Activated naive CD8-positive, alpha-beta T cell treated with anti-CD3 and anti-CD28 coated beads, Interleukin-2, amount 50 U/mL, for 24 hours (primary cell): ENCODE data around the gene NAA40.

Experiments used
- ATAC-seq: fragments of 150-1000 bp; cut with Tn5 transposase; one replicate; pipeline ENCODE4 v1.10.0; 2021
- DNase-seq: peaks from one replicate; pipeline ENCODE4 v3.0.0; 2021
- H3K27ac Mint-ChIP-seq: one replicate; pipeline ENCODE4 v1.8.0; 2021; ENCODE audit warnings: mild to moderate bottlenecking, mixed read lengths
- H3K27me3 Mint-ChIP-seq: one replicate; pipeline ENCODE4 v1.8.0; 2021; ENCODE audit warnings: mixed read lengths
- H3K36me3 Mint-ChIP-seq: one replicate; pipeline ENCODE4 v1.8.0; 2021; ENCODE audit warnings: low read depth, mixed read lengths
- H3K4me1 Mint-ChIP-seq: one replicate; pipeline ENCODE4 v1.8.0; 2021; ENCODE audit warnings: mixed read lengths
- H3K4me3 Mint-ChIP-seq: one replicate; pipeline ENCODE4 v1.8.0; 2021; ENCODE audit warnings: mild to moderate bottlenecking, moderate library complexity, mixed read lengths
- H3K9me3 Mint-ChIP-seq: one replicate; pipeline ENCODE4 v1.8.0; 2021; ENCODE audit warnings: mixed read lengths

Gene NAA40

GRCh38 chr11:63938479-63939396 is at the start of gene NAA40:
Gene NAA40 (plus strand): TSS chr11:63939002. CDS start chr11:63939097, 95 bp downstream.
- H3K36me3 Mint-ChIP-seq: peaks cover 2% of the 10 kb centered on the region
- peak within 1 kb of the TSS; percentile 83 for H3K4me3 Mint-ChIP-seq
- peak; percentile 97 for ATAC-seq
- no peaks in the 10 kb centered on the region for H3K27me3 Mint-ChIP-seq
- H3K27ac Mint-ChIP-seq: peak within 1 kb of the TSS; percentile 86
- H3K4me1 Mint-ChIP-seq: peaks cover 25% of the 10 kb centered on the region
- H3K9me3 Mint-ChIP-seq: no peaks in the 10 kb centered on the region
- peak; percentile 96 for DNase-seq

GRCh38 chr11:63889344-63889743 is 49.5 kb upstream of the NAA40 start:
- Mint-ChIP-seq H3K27me3 (no peaks in the 10 kb centered on the region), H3K9me3 (no peaks in the 10 kb centered on the region), H3K36me3 (peaks cover 7% of the 10 kb centered on the region), H3K27ac (peak overlapping the region; percentile 49), H3K4me1 (peaks cover 66% of the 10 kb centered on the region), H3K4me3 (peak overlapping the region; percentile 48)
- no peak for DNase-seq
- ATAC-seq: no peak

DNA sequence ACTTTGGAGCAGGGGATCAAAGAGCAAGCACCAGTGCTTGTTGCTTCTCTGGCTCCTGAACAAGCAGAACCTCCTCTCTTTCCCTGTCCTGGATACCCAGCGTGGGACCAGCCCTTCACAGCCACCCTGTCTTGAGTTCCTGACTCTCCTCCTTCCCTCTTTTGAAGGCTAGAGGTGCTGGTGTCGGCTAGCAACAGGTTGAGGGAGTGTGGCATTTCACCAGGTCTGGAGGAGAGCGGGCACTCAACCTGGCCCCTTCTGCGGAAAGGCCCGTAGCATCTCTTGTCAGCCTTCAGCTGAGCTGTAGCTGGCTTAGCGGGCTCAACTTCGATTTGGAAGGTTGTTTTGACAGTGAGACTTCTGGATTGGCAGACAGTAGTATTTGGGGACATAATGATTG is 48.4 kb upstream of the NAA40 start:
- ATAC-seq (no peak), DNase-seq (no peak)
- no peaks in the 10 kb centered on the region for H3K27me3 Mint-ChIP-seq
- no peaks in the 10 kb centered on the region for H3K9me3 Mint-ChIP-seq
- H3K4me1 Mint-ChIP-seq: peaks cover 63% of the 10 kb centered on the region
- H3K27ac Mint-ChIP-seq: peak overlapping the region; percentile 52
- peaks cover 10% of the 10 kb centered on the region for H3K36me3 Mint-ChIP-seq
- H3K4me3 Mint-ChIP-seq: no peak overlapping the region

GRCh38 chr11:63892228-63892627 is 46.6 kb upstream of the NAA40 start:
- H3K27ac Mint-ChIP-seq: no peak overlapping the region
- H3K27me3 Mint-ChIP-seq: no peaks in the 10 kb centered on the region
- H3K4me1 Mint-ChIP-seq: peaks cover 59% of the 10 kb centered on the region
- ATAC-seq: no peak
- DNase-seq: no peak
- H3K4me3 Mint-ChIP-seq: no peak overlapping the region
- no peaks in the 10 kb centered on the region for H3K9me3 Mint-ChIP-seq
- peaks cover 22% of the 10 kb centered on the region for H3K36me3 Mint-ChIP-seq

DNA sequence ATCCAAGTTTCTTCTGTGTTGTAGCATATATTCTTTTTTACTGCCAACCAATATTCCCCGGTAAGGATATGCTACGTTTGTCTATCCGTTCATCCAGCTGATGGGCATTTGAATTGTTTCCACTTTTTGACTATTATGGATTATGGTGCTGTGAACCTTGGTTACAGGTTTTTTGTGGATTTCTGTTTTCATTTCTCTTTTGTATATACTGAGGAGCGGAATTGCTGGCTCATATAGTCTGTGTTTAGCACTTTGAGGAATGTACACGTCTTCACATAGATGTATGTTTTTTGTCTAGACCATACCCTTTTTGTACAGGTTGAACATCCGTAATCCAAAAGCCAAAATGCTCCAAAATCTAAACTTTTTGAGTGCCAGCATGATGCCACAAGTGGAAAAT is 45.4 kb upstream of the NAA40 start:
- DNase-seq (no peak), ATAC-seq (no peak)
- peaks cover 27% of the 10 kb centered on the region for H3K36me3 Mint-ChIP-seq
- peaks cover 48% of the 10 kb centered on the region for H3K4me1 Mint-ChIP-seq
- no peaks in the 10 kb centered on the region for H3K9me3 Mint-ChIP-seq
- H3K4me3 Mint-ChIP-seq: no peak overlapping the region
- H3K27ac Mint-ChIP-seq: no peak overlapping the region
- no peaks in the 10 kb centered on the region for H3K27me3 Mint-ChIP-seq

DNA sequence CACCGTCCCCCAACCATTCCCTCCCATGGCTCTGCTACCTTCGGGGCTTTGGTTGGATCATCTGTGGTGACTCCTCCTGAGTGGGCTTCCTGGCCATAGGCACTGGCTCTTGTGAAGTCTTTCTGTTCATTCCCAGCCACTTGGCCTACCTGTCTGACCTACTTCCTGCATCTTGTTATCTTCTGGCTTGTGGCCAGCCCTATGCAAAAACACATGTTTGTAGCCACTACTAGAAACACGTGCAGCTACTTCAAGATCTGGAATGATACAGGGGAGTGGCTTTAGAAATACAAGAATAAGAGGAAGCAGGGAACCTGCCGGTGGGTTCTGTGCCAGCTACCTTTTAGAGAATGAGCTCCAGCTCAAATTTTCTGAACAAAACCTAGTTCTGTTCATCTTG is 42.7 kb upstream of the NAA40 start:
- ATAC-seq (no peak), DNase-seq (no peak)
- peak overlapping the region; percentile 11 for H3K27ac Mint-ChIP-seq
- peaks cover 44% of the 10 kb centered on the region for H3K36me3 Mint-ChIP-seq
- no peaks in the 10 kb centered on the region for H3K9me3 Mint-ChIP-seq
- H3K27me3 Mint-ChIP-seq: no peaks in the 10 kb centered on the region
- H3K4me1 Mint-ChIP-seq: peaks cover 20% of the 10 kb centered on the region
- H3K4me3 Mint-ChIP-seq: no peak overlapping the region

DNA sequence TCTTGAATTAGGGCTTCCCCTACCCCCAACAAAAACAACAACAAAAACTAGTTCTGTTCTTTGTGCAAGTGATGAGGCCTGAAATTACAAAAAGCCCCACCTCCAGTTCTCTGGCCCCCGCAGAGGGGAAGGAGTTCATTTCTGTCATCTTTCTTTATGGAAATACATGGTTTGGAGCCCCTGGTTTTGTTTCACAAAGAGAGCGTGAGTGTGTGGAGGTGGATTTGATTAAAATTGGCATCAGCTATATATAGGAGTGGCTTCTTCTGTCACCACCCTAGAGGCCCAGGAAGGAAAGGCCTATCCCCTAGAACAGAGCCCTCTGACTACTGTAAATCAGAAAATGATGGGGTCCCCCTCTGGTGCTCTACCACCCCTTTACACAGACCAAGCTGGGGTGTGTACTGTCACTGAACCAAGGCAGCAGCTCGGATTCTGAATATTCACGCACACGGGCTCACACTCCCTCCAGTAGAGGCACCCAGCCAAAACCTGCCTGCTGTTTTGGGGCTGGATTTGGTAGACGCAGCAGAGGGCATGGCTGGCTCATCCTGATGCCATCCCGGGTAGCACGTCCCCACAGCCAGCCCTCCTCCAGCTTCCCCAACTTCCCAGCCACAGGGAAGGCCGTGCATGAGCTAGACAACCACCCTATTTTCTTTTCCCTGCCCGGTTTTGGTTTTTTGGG is 41.2 kb upstream of the NAA40 start:
- peaks cover 5% of the 10 kb centered on the region for H3K4me1 Mint-ChIP-seq
- ATAC-seq (no peak), DNase-seq (no peak)
- no peak overlapping the region for H3K27ac Mint-ChIP-seq
- no peaks in the 10 kb centered on the region for H3K9me3 Mint-ChIP-seq
- H3K4me3 Mint-ChIP-seq: no peak overlapping the region
- H3K27me3 Mint-ChIP-seq: no peaks in the 10 kb centered on the region
- H3K36me3 Mint-ChIP-seq: peaks cover 51% of the 10 kb centered on the region

- Mint-ChIP-seq H3K36me3 (peaks cover 49% of the 10 kb centered on the region), H3K4me1 (no peaks in the 10 kb centered on the region), H3K4me3 (no peak overlapping the region), H3K27ac (no peak overlapping the region), H3K9me3 (no peaks in the 10 kb centered on the region), H3K27me3 (no peaks in the 10 kb centered on the region)
- ATAC-seq (no peak), DNase-seq (no peak)
Measured at GRCh38 chr11:63901660-63902059, 37.1 kb upstream of the NAA40 start.

DNA sequence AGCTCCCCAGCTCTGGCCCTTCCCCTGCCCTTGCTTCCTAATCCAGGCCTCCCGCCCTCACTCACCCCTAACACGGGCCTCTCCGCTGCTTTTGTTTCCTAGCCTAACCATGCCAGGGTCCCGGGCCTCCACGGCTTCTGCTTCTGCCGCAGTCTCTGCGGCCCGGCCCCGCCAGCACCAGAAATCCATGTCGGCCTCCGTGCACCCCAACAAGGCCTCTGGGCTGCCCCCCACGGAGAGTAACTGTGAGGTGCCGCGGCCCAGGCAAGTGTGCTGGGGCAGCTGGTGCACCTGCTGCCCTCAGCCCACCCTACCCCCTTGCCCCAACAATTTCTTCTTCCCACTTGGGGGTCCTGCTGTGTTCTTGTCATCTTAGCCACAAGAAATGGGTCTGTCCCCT is 34.9 kb upstream of the NAA40 start:
- no peak for DNase-seq
- H3K27ac Mint-ChIP-seq: no peak overlapping the region
- no peak overlapping the region for H3K4me3 Mint-ChIP-seq
- ATAC-seq: no peak
- H3K4me1 Mint-ChIP-seq: no peaks in the 10 kb centered on the region
- H3K27me3 Mint-ChIP-seq: no peaks in the 10 kb centered on the region
- H3K9me3 Mint-ChIP-seq: no peaks in the 10 kb centered on the region
- H3K36me3 Mint-ChIP-seq: peaks cover 38% of the 10 kb centered on the region

- Mint-ChIP-seq H3K36me3 (peaks cover 35% of the 10 kb centered on the region), H3K27ac (no peak overlapping the region), H3K4me3 (no peak overlapping the region), H3K27me3 (no peaks in the 10 kb centered on the region), H3K4me1 (no peaks in the 10 kb centered on the region), H3K9me3 (no peaks in the 10 kb centered on the region)
- DNase-seq: no peak
- ATAC-seq: no peak
Measured at GRCh38 chr11:63904743-63905142, 34.1 kb upstream of the NAA40 start.

DNA sequence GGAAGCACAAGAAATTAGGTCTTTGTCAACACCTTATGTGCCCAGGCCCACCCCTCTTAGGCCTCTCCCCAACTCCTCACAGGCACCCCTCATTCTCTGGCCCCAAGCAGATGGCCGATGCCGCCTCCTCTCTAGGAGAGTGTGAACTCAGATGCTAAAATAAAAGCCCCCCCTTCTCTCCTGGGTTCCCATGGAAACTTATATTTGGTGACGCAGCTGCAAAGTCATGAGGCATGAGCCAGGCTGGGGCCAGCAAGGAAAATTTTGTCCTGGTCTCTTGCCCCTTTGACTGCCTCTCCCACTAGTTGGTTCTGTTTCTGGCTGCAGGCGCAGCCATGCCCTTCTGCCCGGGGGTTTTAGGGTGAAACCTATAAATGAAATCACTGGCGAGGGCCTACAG is 33.6 kb upstream of the NAA40 start:
- Mint-ChIP-seq H3K27ac (no peak overlapping the region), H3K4me3 (no peak overlapping the region), H3K27me3 (no peaks in the 10 kb centered on the region), H3K9me3 (no peaks in the 10 kb centered on the region), H3K36me3 (peaks cover 33% of the 10 kb centered on the region), H3K4me1 (no peaks in the 10 kb centered on the region)
- DNase-seq: no peak
- no peak for ATAC-seq

GRCh38 chr11:63906087-63906486 is 32.7 kb upstream of the NAA40 start:
- Mint-ChIP-seq H3K4me1 (no peaks in the 10 kb centered on the region), H3K4me3 (no peak overlapping the region), H3K9me3 (no peaks in the 10 kb centered on the region), H3K27me3 (no peaks in the 10 kb centered on the region), H3K27ac (no peak overlapping the region), H3K36me3 (peaks cover 26% of the 10 kb centered on the region)
- DNase-seq (no peak), ATAC-seq (no peak)

DNA sequence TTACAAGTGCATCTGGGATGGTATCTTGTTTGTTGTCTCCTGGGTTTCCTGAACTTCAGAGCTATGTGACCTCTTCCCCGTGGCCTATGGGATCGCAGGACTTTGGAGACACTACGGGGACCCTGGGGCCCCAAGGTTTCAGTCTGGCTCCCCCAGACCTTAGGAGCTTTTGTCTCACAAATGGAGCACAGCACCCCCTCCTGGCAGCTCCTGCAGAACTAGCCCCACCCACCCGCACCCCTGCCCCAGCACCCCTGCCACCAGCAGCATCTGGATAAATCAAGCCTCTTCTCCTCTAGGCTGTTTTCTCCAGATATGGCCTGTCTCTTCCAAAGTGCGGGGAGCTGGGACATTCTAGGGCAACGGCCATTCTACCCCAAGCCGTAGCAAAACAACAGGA is 32.2 kb upstream of the NAA40 start:
- H3K36me3 Mint-ChIP-seq: peaks cover 22% of the 10 kb centered on the region
- peak; percentile 60 for DNase-seq

DNA sequence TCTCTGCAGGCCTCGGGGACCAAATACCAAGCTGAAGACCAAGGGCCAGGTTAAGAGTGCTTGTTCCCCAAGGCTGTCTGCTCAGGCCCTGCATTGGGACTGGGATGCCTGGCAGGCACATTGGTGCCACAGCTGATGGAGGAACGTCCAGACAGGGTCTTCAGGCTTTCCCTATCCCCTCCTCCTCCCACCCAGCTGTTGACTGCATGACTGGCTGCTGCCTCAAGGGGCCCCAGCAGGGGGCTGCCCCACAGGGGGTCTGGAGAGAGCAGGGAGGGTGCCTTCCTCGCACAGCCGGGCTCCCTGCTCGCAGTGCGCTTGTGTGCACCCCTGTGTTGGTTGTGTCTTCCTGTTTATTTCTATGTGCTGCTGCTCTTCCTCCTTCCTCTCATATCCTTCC is 31.7 kb upstream of the NAA40 start:
- Mint-ChIP-seq H3K4me3 (no peak overlapping the region), H3K27me3 (no peaks in the 10 kb centered on the region), H3K9me3 (no peaks in the 10 kb centered on the region), H3K27ac (no peak overlapping the region), H3K36me3 (peaks cover 19% of the 10 kb centered on the region), H3K4me1 (no peaks in the 10 kb centered on the region)
- no peak for ATAC-seq
- no peak for DNase-seq

More for the DNA sequence above, 32.2 kb upstream of the NAA40 start:
- Mint-ChIP-seq H3K4me3 (no peak overlapping the region), H3K4me1 (no peaks in the 10 kb centered on the region), H3K27ac (no peak overlapping the region), H3K9me3 (no peaks in the 10 kb centered on the region), H3K27me3 (no peaks in the 10 kb centered on the region)
- ATAC-seq: no peak
